ENCODE results near the gene ERGIC1.

ERGIC1 gene

DNA sequence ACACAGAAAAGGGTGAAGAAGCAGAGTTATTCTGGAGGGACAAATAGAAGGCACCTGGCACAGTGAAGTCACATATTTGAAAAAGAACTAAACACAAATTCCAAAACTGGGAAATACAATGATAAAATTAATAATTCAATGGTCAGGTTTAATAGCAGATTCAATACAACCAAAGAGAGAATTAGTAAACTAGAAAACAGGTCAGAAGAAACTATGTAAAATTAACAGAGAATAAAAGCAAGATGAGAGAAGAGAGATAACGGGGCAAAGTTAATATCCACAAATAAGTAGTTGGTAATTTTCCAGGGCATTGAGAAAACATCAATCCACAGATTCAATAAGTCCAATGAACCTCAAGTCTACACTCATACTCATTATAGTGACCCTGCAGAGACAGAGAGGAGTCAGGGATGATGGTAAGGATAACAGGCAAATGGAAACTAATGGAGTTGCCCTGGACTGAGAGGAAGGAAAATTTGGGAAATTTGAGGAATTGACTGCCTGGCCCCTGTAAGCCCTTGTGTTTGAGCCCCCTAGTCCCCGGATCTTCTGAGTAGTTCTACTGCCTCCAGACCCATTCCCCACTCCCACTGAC lies 8.3 kb upstream of the ERGIC1 start:
- TF ChIP-seq, protein P1, sequence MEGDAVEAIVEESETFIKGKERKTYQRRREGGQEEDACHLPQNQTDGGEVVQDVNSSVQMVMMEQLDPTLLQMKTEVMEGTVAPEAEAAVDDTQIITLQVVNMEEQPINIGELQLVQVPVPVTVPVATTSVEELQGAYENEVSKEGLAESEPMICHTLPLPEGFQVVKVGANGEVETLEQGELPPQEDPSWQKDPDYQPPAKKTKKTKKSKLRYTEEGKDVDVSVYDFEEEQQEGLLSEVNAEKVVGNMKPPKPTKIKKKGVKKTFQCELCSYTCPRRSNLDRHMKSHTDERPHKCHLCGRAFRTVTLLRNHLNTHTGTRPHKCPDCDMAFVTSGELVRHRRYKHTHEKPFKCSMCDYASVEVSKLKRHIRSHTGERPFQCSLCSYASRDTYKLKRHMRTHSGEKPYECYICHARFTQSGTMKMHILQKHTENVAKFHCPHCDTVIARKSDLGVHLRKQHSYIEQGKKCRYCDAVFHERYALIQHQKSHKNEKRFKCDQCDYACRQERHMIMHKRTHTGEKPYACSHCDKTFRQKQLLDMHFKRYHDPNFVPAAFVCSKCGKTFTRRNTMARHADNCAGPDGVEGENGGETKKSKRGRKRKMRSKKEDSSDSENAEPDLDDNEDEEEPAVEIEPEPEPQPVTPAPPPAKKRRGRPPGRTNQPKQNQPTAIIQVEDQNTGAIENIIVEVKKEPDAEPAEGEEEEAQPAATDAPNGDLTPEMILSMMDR (conservative IDR thresholded peaks at IDR 0.05), result no peak
- no peak overlapping the region for H3K27ac ChIP-seq

DNA sequence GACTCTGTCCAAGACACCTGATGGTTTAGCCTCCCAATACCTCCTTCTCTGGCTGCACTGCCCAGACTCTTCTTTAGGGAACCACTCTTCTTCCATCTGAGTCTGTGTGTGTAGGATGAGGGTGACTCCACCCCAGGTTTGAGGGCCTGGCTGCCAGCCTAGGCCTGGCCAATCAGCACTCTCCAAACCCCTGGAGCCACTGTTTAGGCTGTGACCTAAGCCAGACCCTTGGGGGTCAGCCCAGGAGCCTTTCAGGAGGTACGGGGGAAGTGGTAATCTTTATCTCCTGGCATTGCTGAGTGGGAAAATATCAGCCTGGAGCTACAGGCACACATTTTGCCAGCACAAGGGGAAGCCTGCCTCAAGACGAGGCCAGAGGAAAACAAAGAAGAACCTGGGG lies 6.2 kb upstream of the ERGIC1 start:
- TF ChIP-seq, protein P1 (conservative IDR thresholded peaks at IDR 0.05), result no peak
- no peak overlapping the region for H3K27ac ChIP-seq

DNA sequence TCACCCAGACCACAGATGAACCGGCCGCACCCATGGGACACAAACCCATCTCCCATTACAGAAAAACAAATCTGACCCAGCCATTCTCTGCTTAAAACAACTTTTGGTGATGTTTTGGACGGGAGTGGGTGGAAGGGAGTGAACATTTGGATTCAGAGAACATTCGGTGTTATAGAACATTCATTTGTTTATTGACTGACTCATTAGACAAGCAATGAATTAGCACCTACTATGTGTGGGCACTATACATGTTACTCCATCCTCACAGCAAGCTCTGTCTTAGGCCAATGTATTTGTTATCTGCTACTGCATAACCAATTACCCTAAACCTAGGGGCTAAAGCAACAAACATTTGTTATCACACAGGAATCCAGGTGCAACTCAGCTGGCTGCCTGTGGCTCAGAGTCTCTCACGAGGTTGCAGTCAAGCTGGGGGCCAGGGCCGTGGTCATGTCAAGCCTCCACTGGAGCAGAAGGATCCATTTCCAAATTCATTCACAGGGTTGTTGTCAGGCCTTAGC lies 5.1 kb upstream of the ERGIC1 start:
- no peak overlapping the region for H3K27ac ChIP-seq
- TF ChIP-seq, protein P1 (conservative IDR thresholded peaks at IDR 0.05), result no peak

DNA sequence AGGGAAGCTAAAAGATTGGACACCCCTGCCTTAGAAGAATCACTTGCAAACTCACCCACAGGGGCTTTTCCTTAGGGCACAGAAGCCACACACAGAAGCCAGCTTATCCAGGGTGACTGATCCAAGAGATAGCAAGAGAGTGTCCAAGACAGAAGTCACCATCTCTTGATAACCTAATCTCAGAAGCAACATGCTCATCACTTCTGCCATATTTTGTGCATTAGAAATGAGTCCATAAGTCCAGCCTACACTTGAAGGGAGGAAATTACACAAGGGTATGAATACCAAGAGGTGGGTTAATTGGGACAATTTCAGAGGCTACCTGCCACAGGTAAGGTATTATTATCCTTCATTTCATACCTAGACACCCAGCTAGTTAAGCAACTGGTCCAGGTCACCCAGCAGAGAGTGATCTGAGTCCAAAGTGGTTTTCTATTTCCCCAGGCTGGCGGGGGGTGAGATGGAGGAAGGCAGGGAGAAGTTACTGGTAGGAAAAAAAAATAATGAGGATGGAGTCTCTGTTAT lies 3.7 kb upstream of the ERGIC1 start:
- H3K27ac ChIP-seq, result no peak overlapping the region
- TF ChIP-seq, protein P1 (conservative IDR thresholded peaks at IDR 0.05), result no peak

DNA sequence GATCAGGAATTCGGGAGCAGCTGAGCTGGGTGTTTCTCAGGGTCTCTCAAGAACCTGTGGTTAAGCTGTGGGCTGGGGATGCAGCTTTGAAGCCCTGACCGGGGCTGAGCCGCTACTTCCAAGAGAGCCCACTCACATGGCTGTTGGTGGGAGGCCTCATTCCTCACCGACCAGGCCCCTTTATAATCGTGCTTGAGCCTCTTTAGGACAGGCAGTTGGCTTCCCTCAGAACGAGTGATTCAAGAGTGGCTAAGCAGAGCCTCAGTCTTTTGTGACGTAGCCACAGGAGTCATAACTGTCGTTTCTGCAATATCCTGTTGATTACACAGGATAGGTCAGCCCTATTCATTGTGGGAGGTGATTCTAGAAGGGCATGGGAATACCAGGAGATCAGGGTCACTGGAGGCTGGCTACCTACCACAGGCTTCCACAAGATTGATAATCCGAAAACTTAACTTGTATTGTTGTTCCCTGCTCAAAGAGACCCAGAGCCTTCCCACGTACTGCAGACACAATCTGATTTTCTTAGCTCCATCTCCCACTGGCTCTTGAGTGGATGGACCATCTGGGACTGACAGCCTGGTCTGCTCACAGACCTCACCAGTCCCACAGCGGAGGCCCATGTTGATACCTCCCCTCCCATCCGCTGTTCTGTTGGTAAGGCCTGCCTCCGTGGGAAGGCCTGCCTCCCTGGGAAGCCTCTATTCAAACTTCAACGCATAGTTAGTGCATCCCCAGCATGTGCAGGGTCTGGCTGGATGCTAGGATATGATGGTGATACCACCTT lies 3.0 kb upstream of the ERGIC1 start:
- no peak overlapping the region for H3K27ac ChIP-seq
- TF ChIP-seq, protein P1 (conservative IDR thresholded peaks at IDR 0.05), result no peak

DNA sequence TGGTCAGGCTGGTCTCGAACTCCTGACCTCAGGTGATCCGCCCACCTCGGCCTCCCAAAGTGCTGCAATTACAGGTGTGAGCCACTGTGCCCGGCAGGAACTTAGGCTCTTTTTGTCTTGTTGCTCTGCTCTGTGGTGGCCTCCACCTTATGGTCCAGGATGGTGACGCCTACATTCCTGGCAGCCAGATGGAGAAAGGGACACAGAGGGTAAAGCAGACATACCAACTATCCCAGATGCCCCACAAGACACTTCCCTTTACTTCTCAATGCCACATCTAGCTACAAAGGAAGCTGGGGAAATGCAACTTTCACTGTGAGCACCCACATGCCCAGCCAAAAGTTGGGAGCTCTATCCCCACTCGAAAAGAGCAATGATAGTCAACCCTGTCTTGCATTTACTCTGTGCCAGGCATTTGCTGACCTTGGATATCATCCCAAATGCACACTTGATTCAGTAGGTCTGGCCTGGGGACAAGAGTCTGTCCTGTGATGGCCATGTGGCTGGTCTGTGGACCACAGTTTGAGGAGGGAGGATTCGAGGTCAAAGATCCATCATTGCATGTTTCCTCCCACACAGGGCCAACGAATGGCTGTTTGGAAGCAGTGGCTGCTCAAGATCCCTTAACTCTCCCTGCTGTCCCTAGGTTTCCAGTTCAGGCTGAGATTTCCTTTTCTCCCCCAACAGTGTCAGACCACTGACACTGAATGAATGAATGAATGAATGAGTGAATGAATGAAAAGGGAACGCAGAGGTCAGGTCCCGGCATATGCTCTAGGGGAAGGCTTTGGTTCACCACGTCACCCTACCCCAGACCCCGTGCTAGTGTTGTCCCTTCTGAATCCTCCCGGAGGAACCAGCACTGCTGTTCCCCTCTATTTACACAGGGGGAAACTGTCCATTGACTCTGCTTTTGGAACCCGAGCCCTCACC lies 1.4 kb upstream of the ERGIC1 start:
- H3K27ac ChIP-seq, result no peak overlapping the region
- TF ChIP-seq, protein P1 (conservative IDR thresholded peaks at IDR 0.05), result no peak

DNA sequence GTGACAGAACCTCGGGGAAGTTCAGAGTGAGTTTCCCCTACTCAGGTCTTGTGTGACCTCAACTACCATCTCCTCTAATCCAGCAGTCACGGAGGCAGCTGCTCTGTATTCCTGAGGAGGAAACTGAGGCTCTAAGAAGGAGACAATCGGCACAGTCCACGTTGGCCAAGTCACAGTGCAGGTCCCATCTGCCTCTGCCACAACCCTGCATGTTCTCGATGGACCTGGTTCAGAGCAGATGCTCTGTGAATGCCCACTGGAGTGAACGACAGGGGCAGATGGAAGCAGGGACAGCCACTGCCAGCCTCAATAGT lies 722 bp upstream of the ERGIC1 start:
- peak overlapping the region; percentile 96 for H3K27ac ChIP-seq
- TF ChIP-seq, protein P1 (conservative IDR thresholded peaks at IDR 0.05), result no peak

Data from VCaP (cell line).